Measurements from ENCODE around the gene INHBB.
A peak's percentile ranks its signal among the peaks of the same experiment; 100 is the strongest.
"Not testable (repeated sequence)": the region's sequence is repeated elsewhere in the genome, so short reads cannot be mapped to it uniquely, and the experiment has no call there.

INHBB gene

GRCh38 chr2:120346026-120346666, at the start of gene INHBB:
TSS of gene INHBB (plus strand) at chr2:120346136. CDS start at chr2:120346189, 53 bp downstream.
- H3K4me3 ChIP-seq (ENCODE audit: low read depth, low read length): peak within 1 kb of the TSS; percentile 17

GRCh38 chr2:120298173-120298835, 47.6 kb upstream of the INHBB start:
- H3K4me3 ChIP-seq (ENCODE audit: low read depth, low read length): no peak overlapping the region

GRCh38 chr2:120299004-120299403, 46.9 kb upstream of the INHBB start:
- H3K4me3 ChIP-seq (ENCODE audit: low read depth, low read length): no peak overlapping the region

GRCh38 chr2:120299561-120299960, 46.4 kb upstream of the INHBB start:
- no peak overlapping the region for H3K4me3 ChIP-seq (ENCODE audit: low read depth, low read length)

- H3K4me3 ChIP-seq (ENCODE audit: low read depth, low read length): no peak overlapping the region
These were observed 45.6 kb upstream of the INHBB start for GRCh38 chr2:120300385-120300784.

GRCh38 chr2:120301284-120301683, 44.7 kb upstream of the INHBB start:
- H3K4me3 ChIP-seq (ENCODE audit: low read depth, low read length): no peak overlapping the region

- H3K4me3 ChIP-seq (ENCODE audit: low read depth, low read length): no peak overlapping the region
These were observed 43.6 kb upstream of the INHBB start for GRCh38 chr2:120302301-120302700.

- H3K4me3 ChIP-seq (ENCODE audit: low read depth, low read length): no peak overlapping the region
These were observed 42.8 kb upstream of the INHBB start for GRCh38 chr2:120303177-120303576.

GRCh38 chr2:120305296-120305695, 40.6 kb upstream of the INHBB start:
- H3K4me3 ChIP-seq (ENCODE audit: low read depth, low read length): no peak overlapping the region

- H3K4me3 ChIP-seq (ENCODE audit: low read depth, low read length): no peak overlapping the region
These were observed 39.9 kb upstream of the INHBB start for GRCh38 chr2:120305937-120306490.

GRCh38 chr2:120307482-120307881, 38.5 kb upstream of the INHBB start:
- no peak overlapping the region for H3K4me3 ChIP-seq (ENCODE audit: low read depth, low read length)

GRCh38 chr2:120308038-120308910, 37.7 kb upstream of the INHBB start:
- no peak overlapping the region for H3K4me3 ChIP-seq (ENCODE audit: low read depth, low read length)

- H3K4me3 ChIP-seq (ENCODE audit: low read depth, low read length): no peak overlapping the region
These were observed 35.8 kb upstream of the INHBB start for GRCh38 chr2:120310136-120310535.

- H3K4me3 ChIP-seq (ENCODE audit: low read depth, low read length): not testable (repeated sequence)
These were observed 35.1 kb upstream of the INHBB start for GRCh38 chr2:120310841-120311240.

- no peak overlapping the region for H3K4me3 ChIP-seq (ENCODE audit: low read depth, low read length)
These were observed 33.9 kb upstream of the INHBB start for GRCh38 chr2:120312076-120312475.

GRCh38 chr2:120312860-120313694, 32.9 kb upstream of the INHBB start:
- H3K4me3 ChIP-seq (ENCODE audit: low read depth, low read length): no peak overlapping the region

GRCh38 chr2:120313695-120314615, 32.0 kb upstream of the INHBB start:
- no peak overlapping the region for H3K4me3 ChIP-seq (ENCODE audit: low read depth, low read length)

- no peak overlapping the region for H3K4me3 ChIP-seq (ENCODE audit: low read depth, low read length)
These were observed 31.1 kb upstream of the INHBB start for GRCh38 chr2:120314690-120315366.

Data from iPS-11a (cell line).